Mesothelial cell of epicardium (in vitro differentiated cells): ENCODE measurements around the gene ALG9. TPM values are rescaled to one million over a fixed set of nuclear protein-coding genes. Genes with fewer than 3 reads are reported as not detected.

Experiments used
- DNase-seq, 2 experiments: peaks; one replicate each; pipeline ENCODE4 v3.0.0; 2021; ENCODE audit warnings: low spot score in 2 of 2; ENCODE audit not compliant: unreplicated experiment in 2 of 2
- H3K27ac Mint-ChIP-seq: 2 replicates; pipeline ENCODE4 v1.8.0; 2021; ENCODE audit warnings: mixed read lengths
- H3K27me3 Mint-ChIP-seq: 2 replicates; pipeline ENCODE4 v1.8.0; 2021; ENCODE audit warnings: low read depth, mixed read lengths
- H3K36me3 Mint-ChIP-seq: 2 replicates; pipeline ENCODE4 v1.8.0; 2021; ENCODE audit warnings: mixed read lengths
- H3K4me1 Mint-ChIP-seq: 2 replicates; pipeline ENCODE4 v1.8.0; 2021; ENCODE audit warnings: mixed read lengths
- H3K4me3 Mint-ChIP-seq: 2 replicates; pipeline ENCODE4 v1.8.0; 2021; ENCODE audit warnings: mild to moderate bottlenecking, moderate library complexity, mixed read lengths
- H3K9me3 Mint-ChIP-seq: 2 replicates; pipeline ENCODE4 v1.8.0; 2021; ENCODE audit warnings: mixed read lengths
- total RNA-seq: library from RNA; stranded (reverse); gene quantifications from 3 replicates; pipeline ENCODE4 v1.2.1, GENCODE V29; 2021
- TF ChIP-seq, protein P1 (sequence below): fragments of 200-600 bp; sonication (generic); IDR thresholded peaks from one replicate; pipeline ENCODE4 v1.5.0; 2021; ENCODE audit warnings: antibody characterized with exemption; ENCODE audit not compliant: unreplicated experiment

The ALG9 gene
- total RNA-seq, 1 donor from 2014 or later, result 50.6 TPM

DNA sequence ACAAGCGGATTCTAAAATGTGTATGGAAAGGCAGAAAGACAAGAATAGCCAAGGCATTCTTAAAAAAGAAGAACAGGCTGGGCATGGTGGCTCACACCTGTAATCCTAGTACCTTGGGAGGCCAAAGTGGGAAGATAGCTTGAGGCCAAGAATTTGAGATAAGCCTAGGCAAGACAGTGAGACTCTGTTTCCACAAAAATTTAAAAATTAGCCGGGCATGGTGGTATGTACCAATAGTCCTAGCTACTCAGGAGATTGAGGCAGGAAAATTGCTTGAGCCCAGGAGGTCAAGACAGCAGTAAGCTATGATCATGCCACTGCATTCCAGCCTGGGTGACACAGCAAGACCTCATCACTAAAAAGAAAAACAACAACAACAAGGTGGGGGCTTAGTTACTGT is 59.2 kb downstream of the ALG9 start:
- peaks cover 26% of the 10 kb centered on the region for H3K36me3 Mint-ChIP-seq
- no peak for DNase-seq
- H3K27ac Mint-ChIP-seq, result no peak overlapping the region
- no peaks in the 10 kb centered on the region for H3K9me3 Mint-ChIP-seq
- no peak overlapping the region for H3K4me3 Mint-ChIP-seq
- H3K27me3 Mint-ChIP-seq, result no peaks in the 10 kb centered on the region
- TF ChIP-seq, protein P1, sequence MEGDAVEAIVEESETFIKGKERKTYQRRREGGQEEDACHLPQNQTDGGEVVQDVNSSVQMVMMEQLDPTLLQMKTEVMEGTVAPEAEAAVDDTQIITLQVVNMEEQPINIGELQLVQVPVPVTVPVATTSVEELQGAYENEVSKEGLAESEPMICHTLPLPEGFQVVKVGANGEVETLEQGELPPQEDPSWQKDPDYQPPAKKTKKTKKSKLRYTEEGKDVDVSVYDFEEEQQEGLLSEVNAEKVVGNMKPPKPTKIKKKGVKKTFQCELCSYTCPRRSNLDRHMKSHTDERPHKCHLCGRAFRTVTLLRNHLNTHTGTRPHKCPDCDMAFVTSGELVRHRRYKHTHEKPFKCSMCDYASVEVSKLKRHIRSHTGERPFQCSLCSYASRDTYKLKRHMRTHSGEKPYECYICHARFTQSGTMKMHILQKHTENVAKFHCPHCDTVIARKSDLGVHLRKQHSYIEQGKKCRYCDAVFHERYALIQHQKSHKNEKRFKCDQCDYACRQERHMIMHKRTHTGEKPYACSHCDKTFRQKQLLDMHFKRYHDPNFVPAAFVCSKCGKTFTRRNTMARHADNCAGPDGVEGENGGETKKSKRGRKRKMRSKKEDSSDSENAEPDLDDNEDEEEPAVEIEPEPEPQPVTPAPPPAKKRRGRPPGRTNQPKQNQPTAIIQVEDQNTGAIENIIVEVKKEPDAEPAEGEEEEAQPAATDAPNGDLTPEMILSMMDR, result no peak
- peaks cover 9% of the 10 kb centered on the region for H3K4me1 Mint-ChIP-seq

DNA sequence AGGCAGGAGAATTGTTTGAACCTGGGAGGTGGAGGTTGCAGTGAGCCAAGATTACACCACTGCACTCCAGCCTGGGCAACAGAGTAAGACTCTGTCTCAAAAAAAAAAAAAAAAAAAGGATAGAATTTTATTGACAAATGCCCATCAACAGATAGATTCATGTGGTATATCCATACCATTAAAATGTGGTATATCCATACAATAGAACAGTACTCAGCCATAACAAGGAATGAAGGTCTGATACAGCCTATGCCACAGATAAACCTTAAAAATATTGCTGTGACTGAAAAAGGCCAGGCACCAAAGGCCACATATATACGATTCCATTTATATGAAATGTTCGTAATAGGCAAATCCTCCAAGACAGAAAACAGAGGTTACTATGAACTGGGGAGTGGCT is 59.9 kb downstream of the ALG9 start:
- TF ChIP-seq, protein P1, result no peak
- H3K9me3 Mint-ChIP-seq, result no peaks in the 10 kb centered on the region
- no peak overlapping the region for H3K4me3 Mint-ChIP-seq
- no peak for DNase-seq
- H3K36me3 Mint-ChIP-seq, result peaks cover 27% of the 10 kb centered on the region
- H3K4me1 Mint-ChIP-seq, result peaks cover 9% of the 10 kb centered on the region
- H3K27me3 Mint-ChIP-seq, result no peaks in the 10 kb centered on the region
- H3K27ac Mint-ChIP-seq, result no peak overlapping the region

DNA sequence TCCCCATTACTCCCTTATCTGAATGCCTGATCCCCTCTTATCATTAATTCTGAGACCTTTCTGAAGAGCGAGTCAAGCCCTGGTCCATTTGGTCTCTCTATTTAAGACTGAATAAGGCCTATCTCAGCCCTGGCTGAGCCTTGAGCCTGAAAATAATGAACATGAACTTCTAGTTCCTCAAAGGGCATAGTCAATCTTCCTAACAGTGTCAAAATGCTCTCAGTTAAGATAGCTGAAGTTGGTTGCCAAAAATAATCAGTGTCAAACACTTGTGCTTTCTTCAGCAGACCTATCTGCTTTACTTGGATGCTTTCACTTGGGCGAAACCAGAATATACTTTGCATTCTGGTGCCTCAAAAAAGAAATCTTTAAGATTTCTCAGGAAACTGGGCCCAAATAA is 62.5 kb downstream of the ALG9 start:
- Mint-ChIP-seq H3K27me3 (no peaks in the 10 kb centered on the region), H3K27ac (no peak overlapping the region), H3K4me3 (no peak overlapping the region), H3K36me3 (peaks cover 45% of the 10 kb centered on the region), H3K4me1 (no peaks in the 10 kb centered on the region), H3K9me3 (no peaks in the 10 kb centered on the region)
- no peak for DNase-seq
- TF ChIP-seq, protein P1, result no peak

DNA sequence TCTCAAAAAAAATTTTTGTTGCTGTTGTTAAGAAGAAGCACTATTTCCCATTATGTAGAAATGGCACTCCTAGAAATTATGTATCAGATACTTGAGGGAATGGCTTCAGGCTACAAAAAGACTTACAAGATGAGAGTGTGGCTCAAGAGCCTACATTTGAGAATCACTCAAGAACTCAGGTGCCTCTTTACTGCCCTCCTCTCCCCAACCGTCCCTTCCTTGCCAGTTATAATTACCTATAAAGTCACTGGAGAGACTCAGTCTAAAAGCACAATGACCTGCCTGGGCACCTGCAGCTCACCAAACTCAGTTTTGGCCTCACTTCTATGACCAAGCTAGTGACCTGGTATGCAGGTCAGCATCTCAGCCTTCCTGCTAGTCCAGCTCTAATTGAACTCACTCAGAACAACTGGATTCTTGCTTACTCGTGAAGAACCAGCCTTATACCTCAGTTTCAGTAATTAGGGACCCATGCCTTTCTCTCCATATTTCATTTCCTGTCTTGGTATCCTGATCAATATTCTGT is 63.3 kb downstream of the ALG9 start:
- H3K9me3 Mint-ChIP-seq, result no peaks in the 10 kb centered on the region
- DNase-seq, result no peak
- H3K4me3 Mint-ChIP-seq, result no peak overlapping the region
- TF ChIP-seq, protein P1, result no peak
- no peaks in the 10 kb centered on the region for H3K4me1 Mint-ChIP-seq
- no peaks in the 10 kb centered on the region for H3K27me3 Mint-ChIP-seq
- peaks cover 49% of the 10 kb centered on the region for H3K36me3 Mint-ChIP-seq
- no peak overlapping the region for H3K27ac Mint-ChIP-seq

DNA sequence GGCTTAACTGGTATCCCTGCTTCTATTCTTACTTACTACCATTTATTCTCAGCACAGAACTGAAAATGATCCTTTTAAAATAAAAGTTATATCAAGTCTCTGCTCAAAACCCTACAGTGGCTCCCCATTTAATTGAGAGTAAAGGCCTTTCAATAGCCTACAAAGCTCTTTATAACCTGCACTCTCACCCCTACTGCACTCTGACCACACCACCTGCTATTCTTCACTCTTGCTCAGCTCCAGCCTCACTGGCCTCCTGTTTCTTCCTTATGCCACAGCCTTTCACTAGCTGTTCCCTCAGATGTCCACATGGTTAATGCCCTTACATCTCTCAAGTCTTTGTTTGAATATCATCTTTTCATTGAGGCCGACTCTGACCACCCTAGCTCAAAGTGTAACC is 64.3 kb downstream of the ALG9 start:
- H3K4me1 Mint-ChIP-seq, result no peaks in the 10 kb centered on the region
- H3K9me3 Mint-ChIP-seq, result no peaks in the 10 kb centered on the region
- H3K27ac Mint-ChIP-seq, result no peak overlapping the region
- no peak overlapping the region for H3K4me3 Mint-ChIP-seq
- peaks cover 51% of the 10 kb centered on the region for H3K36me3 Mint-ChIP-seq
- no peak for DNase-seq
- H3K27me3 Mint-ChIP-seq, result no peaks in the 10 kb centered on the region
- TF ChIP-seq, protein P1, result no peak

GRCh38 chr11:111801135-111801534 is 70.2 kb downstream of the ALG9 start:
- peaks cover 59% of the 10 kb centered on the region for H3K36me3 Mint-ChIP-seq
- no peak overlapping the region for H3K27ac Mint-ChIP-seq
- TF ChIP-seq, protein P1, result no peak
- no peak overlapping the region for H3K4me3 Mint-ChIP-seq
- H3K4me1 Mint-ChIP-seq, result peaks cover 4% of the 10 kb centered on the region
- H3K27me3 Mint-ChIP-seq, result no peaks in the 10 kb centered on the region
- no peak for DNase-seq
- H3K9me3 Mint-ChIP-seq, result peaks cover 14% of the 10 kb centered on the region
